HepG2 (cell line): ENCODE data around the gene PRKG1. TPM values are rescaled to one million over a fixed set of nuclear protein-coding genes. Genes with fewer than 3 reads are reported as not detected.

Experiments used
- ATAC-seq: fragments of 200-7000 bp; cut with Tn5 transposase; 3 replicates; pipeline ENCODE4 v1.9.1; 2020; ENCODE audit warnings: mild to moderate bottlenecking, moderate library complexity
- BruUV-seq: library from RNA; stranded (reverse); fragments of 400-500 nt; replicated peaks from 2 replicates; lab custom pipeline; 2021; lab: Mats Ljungman, UMichigan
- CTCF ChIA-PET: fragments of 300-600 bp; formaldehyde crosslinking; extraction: SDS; loops from one replicate; lab custom pipeline; 2021; ENCODE audit warnings: low total read pairs, inconsistent platforms, low intra/inter-chr PET ratio; lab: Yijun Ruan, JAX
- POLR2A ChIA-PET: fragments of 350-600 bp; sonication (Branson Sonifier 250); formaldehyde crosslinking; loops from one replicate; lab custom pipeline; 2020; ENCODE audit warnings: antibody characterized with exemption, inconsistent platforms; lab: Yijun Ruan, JAX
- DNase-seq: peaks from one replicate; pipeline ENCODE4 v3.0.0-alpha.2; 2015; ENCODE audit warnings: low spot score
- FAIRE-seq: peaks from 3 replicates; lab custom pipeline; 2011; peaks lifted over from hg19 to GRCh38; lab: Jason Lieb, UNC
- H2AFZ ChIP-seq: one replicate; pipeline ENCODE4 v1.6.1; 2011; ENCODE audit warnings: low read length, inconsistent platforms
- H3K27ac ChIP-seq: fragments of 300-600 bp; 3 replicates; pipeline ENCODE4 v1.8.0; 2011; ENCODE audit warnings: mixed run types, mild to moderate bottlenecking, mixed read lengths, low read length, inconsistent platforms; ENCODE audit not compliant: insufficient read depth; ENCODE audit errors: extremely low read length
- H3K27me3 ChIP-seq, 2 experiments: fragments of 200-600 bp in 1 of 2; 2 replicates in 1 of 2; 3 replicates in 1 of 2; pipeline versions ENCODE4 v1.6.0 to v1.8.0; 2011; ENCODE audit warnings: low read length in 2 of 2, mild to moderate bottlenecking in 2 of 2, moderate library complexity in 2 of 2, inconsistent platforms in 1 of 2; ENCODE audit not compliant: insufficient read depth in 2 of 2, control insufficient read depth in 1 of 2
- H3K36me3 ChIP-seq, 2 experiments: fragments of 200-600 bp in 1 of 2; replicated peaks in 1 of 2; 2 replicates in 1 of 2; 3 replicates in 1 of 2; pipeline versions ENCODE4 v1.5.1 to v1.8.0; 2011; ENCODE audit warnings: low read length in 2 of 2, inconsistent platforms in 1 of 2; ENCODE audit not compliant: insufficient read depth in 2 of 2, control insufficient read depth in 1 of 2
- H3K4me1 ChIP-seq: 2 replicates; pipeline ENCODE4 v1.5.1; 2012; ENCODE audit warnings: low read length, inconsistent platforms; ENCODE audit not compliant: insufficient read depth
- H3K4me2 ChIP-seq: 2 replicates; pipeline ENCODE4 v1.6.0; 2011; ENCODE audit warnings: low read depth, low read length, inconsistent platforms
- H3K4me3 ChIP-seq, 3 experiments: fragments of 200-600 bp in 1 of 3; sonication (generic), shearing (Covaris generic) in 1 of 3; replicated peaks in 1 of 3; 2 replicates each; pipeline ENCODE4 v1.5.1; 2011 to 2016; ENCODE audit warnings: low read length in 3 of 3, inconsistent platforms in 2 of 3, low read depth in 2 of 3, mild to moderate bottlenecking in 2 of 3, control low read depth in 1 of 3, mixed read lengths in 1 of 3; ENCODE audit not compliant: insufficient read depth in 1 of 3
- H3K79me2 ChIP-seq: one replicate; pipeline ENCODE4 v1.6.1; 2011; ENCODE audit warnings: low read length, inconsistent platforms; ENCODE audit not compliant: insufficient read depth
- H3K9ac ChIP-seq: 2 replicates; pipeline ENCODE4 v1.6.0; 2011; ENCODE audit warnings: mild to moderate bottlenecking, low read depth, low read length, inconsistent platforms; ENCODE audit not compliant: insufficient read depth
- H3K9me3 ChIP-seq: 2 replicates; pipeline ENCODE4 v1.5.1; 2012; ENCODE audit warnings: mild to moderate bottlenecking, low read length
- H4K20me1 ChIP-seq: 2 replicates; pipeline ENCODE4 v1.6.0; 2011; ENCODE audit warnings: inconsistent platforms, mild to moderate bottlenecking, low read length, moderate library complexity; ENCODE audit not compliant: insufficient read depth
- DNMT3B ChIP-seq: conservative IDR thresholded peaks from 2 replicates; pipeline ENCODE4 v1.6.1; 2016; ENCODE audit warnings: missing biosample characterization, control low read depth
- GFI1 ChIP-seq: sonication (generic); formaldehyde crosslinking; IDR thresholded peaks from 2 replicates; pipeline ENCODE4 v1.5.0; 2020; ENCODE audit warnings: missing genetic modification reagents, mild to moderate bottlenecking, borderline replicate concordance
- KAT8 ChIP-seq: IDR thresholded peaks from 2 replicates; pipeline ENCODE4 v1.6.1; 2016; ENCODE audit warnings: missing genetic modification reagents, missing compliant biosample characterization
- NFE2L1 ChIP-seq: sonication (generic); formaldehyde crosslinking; IDR thresholded peaks from 2 replicates; pipeline ENCODE4 v1.4.0; 2020; ENCODE audit warnings: missing genetic modification reagents, mild to moderate bottlenecking, borderline replicate concordance
- NR1H2 ChIP-seq: sonication (generic); formaldehyde crosslinking; IDR thresholded peaks from 2 replicates; pipeline ENCODE4 v1.8.1; 2022; ENCODE audit warnings: low read depth, missing genetic modification reagents, borderline replicate concordance
- PRMT3 ChIP-seq: sonication (generic); formaldehyde crosslinking; IDR thresholded peaks from 2 replicates; pipeline ENCODE4 v1.8.1; 2022; ENCODE audit warnings: low read depth, mild to moderate bottlenecking, moderate library complexity, missing genetic modification reagents, borderline replicate concordance
- REPIN1 ChIP-seq: sonication (generic); formaldehyde crosslinking; IDR thresholded peaks from 2 replicates; pipeline ENCODE4 v1.8.0; 2022; ENCODE audit warnings: missing genetic modification reagents, low read depth, mild to moderate bottlenecking, borderline replicate concordance
- SMAD1 ChIP-seq: sonication (generic); formaldehyde crosslinking; IDR thresholded peaks from 2 replicates; pipeline ENCODE4 v1.4.0; 2020; ENCODE audit warnings: missing genetic modification reagents, low read depth, mild to moderate bottlenecking, borderline replicate concordance
- TAF15 ChIP-seq: fragments of 200-400 bp; formaldehyde crosslinking; IDR thresholded peaks from one replicate; pipeline ENCODE4 v1.6.1; 2018; ENCODE audit warnings: mild to moderate bottlenecking, low read depth, low read length; ENCODE audit not compliant: poor library complexity, severe bottlenecking
- ZNF10 ChIP-seq: sonication (generic); formaldehyde crosslinking; IDR thresholded peaks from 2 replicates; pipeline ENCODE4 v1.4.0; 2020; ENCODE audit warnings: mild to moderate bottlenecking, low read depth, missing genetic modification reagents, borderline replicate concordance
- ZNF260 ChIP-seq: sonication (generic); formaldehyde crosslinking; IDR thresholded peaks from 2 replicates; pipeline ENCODE4 v1.4.0; 2020; ENCODE audit warnings: missing genetic modification reagents, low read depth, mild to moderate bottlenecking, borderline replicate concordance
- ZNF780A ChIP-seq: sonication (generic); formaldehyde crosslinking; IDR thresholded peaks from 2 replicates; pipeline ENCODE4 v1.8.0; 2022; ENCODE audit warnings: mild to moderate bottlenecking, missing genetic modification reagents, moderate library complexity
- WGBS: methylation state at CpG from one replicate; pipeline ENCODE4 v1.1.6; 2017; ENCODE audit warnings: low lambda C conversion rate; 5-methylcytosine and 5-hydroxymethylcytosine counted together
- in situ Hi-C: cut with HindIII; loops from 2 replicates; pipeline ENCODE4 v1.10.0; 2017; ENCODE audit warnings: low pct_unique_long_range_greater_than_20kb; ENCODE audit not compliant: extremely low pct_ligation_motif_present
- intact Hi-C: fragments of 100-400 bp; cut with micrococcal nuclease; formaldehyde crosslinking; loops from one replicate; pipeline ENCODE4 v1.10.0; 2022; ENCODE audit not compliant: unreplicated experiment
- polyA plus RNA-seq, 8 experiments: library from polyadenylated mRNA; depleted of rRNA in 3 of 8; stranded (reverse) in 7 of 8; unstranded in 1 of 8; fragments of >200 nt; fragmentation: Illumina TruSeq in 4 of 8; extraction: Trizol in 4 of 8; gene quantifications; 2 replicates each; pipeline versions ENCODE4 v1.2.1 to v1.2.3, GENCODE V29; 2011 to 2016; ENCODE audit warnings: low read depth in 4 of 8, missing spikeins in 1 of 8, mixed read lengths in 1 of 8; ENCODE audit not compliant: insufficient read depth in 1 of 8
- total RNA-seq, 5 experiments: library from RNA; depleted of rRNA; stranded (reverse); fragments of >200 nt; fragmentation: Illumina TruSeq; extraction: Trizol; gene quantifications; 2 replicates each; pipeline ENCODE4 v1.2.3, GENCODE V29; 2016; ENCODE audit warnings: low read depth in 1 of 5
- TF ChIP-seq, protein P1 (sequence below): IDR thresholded peaks from 2 replicates; pipeline ENCODE4 v1.6.1; 2016; ENCODE audit warnings: missing compliant biosample characterization, missing genetic modification reagents, borderline replicate concordance

The PRKG1 gene
- total and polyA plus RNA-seq, 2 of the 13 experiments (the other 11 are each of a cell fraction or from before 2014, with no cell fraction given), result 0.01 TPM; not detected in 1

DNA sequence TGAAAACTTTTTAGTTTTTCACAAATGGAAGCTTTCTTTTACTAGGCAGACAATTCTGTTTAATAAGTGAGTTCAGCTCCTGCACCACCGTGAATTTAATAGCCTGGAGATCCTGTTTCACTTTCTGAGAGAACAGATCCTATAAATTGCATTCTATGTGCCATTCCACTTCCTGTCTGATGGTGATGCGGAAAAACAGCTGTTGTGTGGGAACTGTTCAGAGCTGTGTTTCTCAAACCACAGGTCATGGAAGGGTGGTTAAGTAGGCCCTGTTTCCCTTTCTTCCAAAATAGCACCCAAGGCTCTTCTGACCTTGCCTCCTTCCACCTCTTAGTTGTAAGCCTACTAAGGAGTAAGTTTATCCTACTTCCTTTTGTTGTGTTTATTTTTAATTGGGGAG, 1142.6 kb downstream of the PRKG1 start:
- H3K79me2 ChIP-seq, result no peaks in the 10 kb centered on the region
- no peak for ATAC-seq
- no peaks in the 10 kb centered on the region for H3K27me3 ChIP-seq
- no peak overlapping the region for H3K27ac ChIP-seq
- no peak for DNase-seq
- WGBS, result 56% methylated on average over 2 of the region's 2 CpGs
- H3K4me2 ChIP-seq, result no peak overlapping the region
- no peak for FAIRE-seq
- no peak overlapping the region for H2AFZ ChIP-seq
- TF ChIP-seq SMAD1 (no peak), KAT8 (CRISPR knock-in tag) (no peak), PRMT3 (CRISPR knock-in tag) (no peak), ZNF780A (CRISPR knock-in tag) (no peak), DNMT3B (CRISPR knock-in tag) (no peak), TAF15 (no peak), ZNF10 (CRISPR knock-in tag) (no peak), NFE2L1 (CRISPR knock-in tag) (no peak), GFI1 (CRISPR knock-in tag) (no peak), ZNF260 (CRISPR knock-in tag) (no peak), REPIN1 (no peak), NR1H2 (no peak)
- TF ChIP-seq, protein P1, sequence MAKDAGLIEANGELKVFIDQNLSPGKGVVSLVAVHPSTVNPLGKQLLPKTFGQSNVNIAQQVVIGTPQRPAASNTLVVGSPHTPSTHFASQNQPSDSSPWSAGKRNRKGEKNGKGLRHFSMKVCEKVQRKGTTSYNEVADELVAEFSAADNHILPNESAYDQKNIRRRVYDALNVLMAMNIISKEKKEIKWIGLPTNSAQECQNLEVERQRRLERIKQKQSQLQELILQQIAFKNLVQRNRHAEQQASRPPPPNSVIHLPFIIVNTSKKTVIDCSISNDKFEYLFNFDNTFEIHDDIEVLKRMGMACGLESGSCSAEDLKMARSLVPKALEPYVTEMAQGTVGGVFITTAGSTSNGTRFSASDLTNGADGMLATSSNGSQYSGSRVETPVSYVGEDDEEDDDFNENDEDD (CRISPR knock-in tag), result no peak
- H3K4me3 ChIP-seq, result no peak overlapping the region
- H3K4me1 ChIP-seq, result peaks cover 20% of the 10 kb centered on the region
- BruUV-seq, result no TSS peak
- in situ Hi-C loops, result loop anchor here (25.0 kb wide), 2 partner anchors 830 to 1205 kb away; no protein-coding TSS in a partner anchor
- no peaks in the 10 kb centered on the region for H3K36me3 ChIP-seq
- CTCF ChIA-PET, result interaction anchor here (2.8 kb wide), 1 partner anchor 91 kb away, joined by 20 read pairs; no protein-coding TSS in a partner anchor
- intact Hi-C loops, result no loop called here
- no peak overlapping the region for H3K9ac ChIP-seq
- POLR2A ChIA-PET, result no interaction called here
- H4K20me1 ChIP-seq, result no peaks in the 10 kb centered on the region
- H3K9me3 ChIP-seq, result no peaks in the 10 kb centered on the region
